Measurements from ENCODE around the gene SOAT2. TPM values are rescaled to one million over a fixed set of nuclear protein-coding genes. Genes with fewer than 3 reads are reported as not detected.

SOAT2 gene
- total and polyA plus RNA-seq, 4 donors, result 0.48 to 9.4 (median 1.3) TPM

DNA sequence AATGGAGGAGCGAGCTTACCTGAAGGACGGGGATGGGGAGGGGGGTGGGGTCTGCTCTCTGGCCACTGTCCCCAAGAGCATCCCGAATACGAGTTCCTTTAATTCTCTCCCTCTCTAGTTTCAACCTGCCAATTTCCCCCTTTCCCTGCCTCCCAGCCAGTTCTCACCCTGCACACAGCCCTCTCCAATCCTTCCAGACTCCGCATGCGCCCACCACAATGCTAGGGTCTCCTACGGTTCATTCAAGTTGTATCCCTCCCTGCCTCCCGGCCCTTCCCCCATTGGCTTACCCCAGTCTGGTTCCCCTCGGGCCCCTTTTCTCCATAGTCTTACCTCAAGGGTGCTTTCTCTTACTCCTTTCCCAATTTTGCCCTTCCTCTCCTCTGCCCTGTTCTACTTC, 6.5 kb upstream of the SOAT2 start:
- no peaks in the 10 kb centered on the region for H3K36me3 ChIP-seq (ENCODE audit: control insufficient read depth in 4 of 4, insufficient read depth in 3 of 4, low read depth in 1 of 4, low read length in 3 of 4)
- 68% methylated on average over 9 of the region's 9 CpGs for WGBS
- H3K4me3 ChIP-seq (ENCODE audit: low read depth in 1 of 3, low read length in 3 of 3), result peak overlapping the region in 1 of 3 donors; percentile 55
- H3K9me3 ChIP-seq (ENCODE audit: control insufficient read depth in 4 of 4, low read length in 3 of 4), result no peaks in the 10 kb centered on the region
- DNase-seq (ENCODE audit: low spot score), result no peak
- H3K27me3 ChIP-seq (ENCODE audit: control insufficient read depth in 4 of 4, insufficient read depth in 4 of 4, low read length in 3 of 4), result no peaks in the 10 kb centered on the region
- H3K27ac ChIP-seq (ENCODE audit: low read depth in 1 of 2, low read length in 2 of 2), result peak overlapping the region; percentile 64 to 71
- peaks cover 5 to 19% (median 11%) of the 10 kb centered on the region in 4 donors for H3K4me1 ChIP-seq (ENCODE audit: control insufficient read depth in 4 of 4, insufficient read depth in 4 of 4, low read length in 3 of 4)
- H3K9ac ChIP-seq (ENCODE audit: low read depth in 1 of 2, low read length in 2 of 2), result no peak overlapping the region
- TF ChIP-seq, protein P1, sequence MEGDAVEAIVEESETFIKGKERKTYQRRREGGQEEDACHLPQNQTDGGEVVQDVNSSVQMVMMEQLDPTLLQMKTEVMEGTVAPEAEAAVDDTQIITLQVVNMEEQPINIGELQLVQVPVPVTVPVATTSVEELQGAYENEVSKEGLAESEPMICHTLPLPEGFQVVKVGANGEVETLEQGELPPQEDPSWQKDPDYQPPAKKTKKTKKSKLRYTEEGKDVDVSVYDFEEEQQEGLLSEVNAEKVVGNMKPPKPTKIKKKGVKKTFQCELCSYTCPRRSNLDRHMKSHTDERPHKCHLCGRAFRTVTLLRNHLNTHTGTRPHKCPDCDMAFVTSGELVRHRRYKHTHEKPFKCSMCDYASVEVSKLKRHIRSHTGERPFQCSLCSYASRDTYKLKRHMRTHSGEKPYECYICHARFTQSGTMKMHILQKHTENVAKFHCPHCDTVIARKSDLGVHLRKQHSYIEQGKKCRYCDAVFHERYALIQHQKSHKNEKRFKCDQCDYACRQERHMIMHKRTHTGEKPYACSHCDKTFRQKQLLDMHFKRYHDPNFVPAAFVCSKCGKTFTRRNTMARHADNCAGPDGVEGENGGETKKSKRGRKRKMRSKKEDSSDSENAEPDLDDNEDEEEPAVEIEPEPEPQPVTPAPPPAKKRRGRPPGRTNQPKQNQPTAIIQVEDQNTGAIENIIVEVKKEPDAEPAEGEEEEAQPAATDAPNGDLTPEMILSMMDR (IDR thresholded peaks at IDR 0.05; ENCODE audit: low read depth, low read length, missing input control), result no peak
- TF ChIP-seq FOXA2 (IDR thresholded peaks at IDR 0.05) (no peak), SP1 (IDR thresholded peaks at IDR 0.05) (no peak), TAF1 (conservative IDR thresholded peaks at IDR 0.05) (no peak), HNF4G (IDR thresholded peaks at IDR 0.05) (no peak), YY1 (IDR thresholded peaks at IDR 0.05) (no peak)
- TF ChIP-seq, protein P2, sequence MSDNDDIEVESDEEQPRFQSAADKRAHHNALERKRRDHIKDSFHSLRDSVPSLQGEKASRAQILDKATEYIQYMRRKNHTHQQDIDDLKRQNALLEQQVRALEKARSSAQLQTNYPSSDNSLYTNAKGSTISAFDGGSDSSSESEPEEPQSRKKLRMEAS (IDR thresholded peaks at IDR 0.05), result no peak
- TF ChIP-seq, protein P3, sequence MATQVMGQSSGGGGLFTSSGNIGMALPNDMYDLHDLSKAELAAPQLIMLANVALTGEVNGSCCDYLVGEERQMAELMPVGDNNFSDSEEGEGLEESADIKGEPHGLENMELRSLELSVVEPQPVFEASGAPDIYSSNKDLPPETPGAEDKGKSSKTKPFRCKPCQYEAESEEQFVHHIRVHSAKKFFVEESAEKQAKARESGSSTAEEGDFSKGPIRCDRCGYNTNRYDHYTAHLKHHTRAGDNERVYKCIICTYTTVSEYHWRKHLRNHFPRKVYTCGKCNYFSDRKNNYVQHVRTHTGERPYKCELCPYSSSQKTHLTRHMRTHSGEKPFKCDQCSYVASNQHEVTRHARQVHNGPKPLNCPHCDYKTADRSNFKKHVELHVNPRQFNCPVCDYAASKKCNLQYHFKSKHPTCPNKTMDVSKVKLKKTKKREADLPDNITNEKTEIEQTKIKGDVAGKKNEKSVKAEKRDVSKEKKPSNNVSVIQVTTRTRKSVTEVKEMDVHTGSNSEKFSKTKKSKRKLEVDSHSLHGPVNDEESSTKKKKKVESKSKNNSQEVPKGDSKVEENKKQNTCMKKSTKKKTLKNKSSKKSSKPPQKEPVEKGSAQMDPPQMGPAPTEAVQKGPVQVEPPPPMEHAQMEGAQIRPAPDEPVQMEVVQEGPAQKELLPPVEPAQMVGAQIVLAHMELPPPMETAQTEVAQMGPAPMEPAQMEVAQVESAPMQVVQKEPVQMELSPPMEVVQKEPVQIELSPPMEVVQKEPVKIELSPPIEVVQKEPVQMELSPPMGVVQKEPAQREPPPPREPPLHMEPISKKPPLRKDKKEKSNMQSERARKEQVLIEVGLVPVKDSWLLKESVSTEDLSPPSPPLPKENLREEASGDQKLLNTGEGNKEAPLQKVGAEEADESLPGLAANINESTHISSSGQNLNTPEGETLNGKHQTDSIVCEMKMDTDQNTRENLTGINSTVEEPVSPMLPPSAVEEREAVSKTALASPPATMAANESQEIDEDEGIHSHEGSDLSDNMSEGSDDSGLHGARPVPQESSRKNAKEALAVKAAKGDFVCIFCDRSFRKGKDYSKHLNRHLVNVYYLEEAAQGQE (IDR thresholded peaks at IDR 0.05), result no peak
- TF ChIP-seq, protein P4, sequence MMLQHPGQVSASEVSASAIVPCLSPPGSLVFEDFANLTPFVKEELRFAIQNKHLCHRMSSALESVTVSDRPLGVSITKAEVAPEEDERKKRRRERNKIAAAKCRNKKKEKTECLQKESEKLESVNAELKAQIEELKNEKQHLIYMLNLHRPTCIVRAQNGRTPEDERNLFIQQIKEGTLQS (IDR thresholded peaks at IDR 0.05), result no peak

DNA sequence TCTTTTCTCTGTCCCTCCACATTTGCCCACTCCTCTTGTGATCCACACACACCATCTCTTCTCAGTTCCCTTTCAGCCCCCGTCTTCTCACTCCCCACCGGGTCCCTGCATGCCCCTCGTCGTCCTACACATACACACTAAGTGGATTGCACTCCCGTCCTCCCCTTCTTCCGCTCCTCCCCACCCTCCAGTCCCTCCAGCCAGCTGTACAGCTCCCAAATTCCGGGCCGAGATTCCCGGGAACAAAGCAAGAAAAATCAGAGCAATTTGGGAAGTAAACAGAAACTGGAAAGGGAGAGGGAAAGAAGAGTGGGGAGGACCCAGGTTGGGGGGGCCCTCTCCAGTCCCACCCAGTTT, 6.1 kb upstream of the SOAT2 start:
- WGBS, result 13% methylated on average over 9 of the region's 9 CpGs
- TF ChIP-seq, protein P3 (IDR thresholded peaks at IDR 0.05), result peak; percentile 87
- TF ChIP-seq, protein P1 (IDR thresholded peaks at IDR 0.05; ENCODE audit: low read depth, low read length, missing input control), result no peak
- no peaks in the 10 kb centered on the region for H3K36me3 ChIP-seq (ENCODE audit: control insufficient read depth in 4 of 4, insufficient read depth in 3 of 4, low read depth in 1 of 4, low read length in 3 of 4)
- H3K27ac ChIP-seq (ENCODE audit: low read depth in 1 of 2, low read length in 2 of 2), result peak overlapping the region; percentile 64 to 71
- no peaks in the 10 kb centered on the region for H3K9me3 ChIP-seq (ENCODE audit: control insufficient read depth in 4 of 4, low read length in 3 of 4)
- peaks cover 8 to 23% (median 14%) of the 10 kb centered on the region in 4 donors for H3K4me1 ChIP-seq (ENCODE audit: control insufficient read depth in 4 of 4, insufficient read depth in 4 of 4, low read length in 3 of 4)
- peak overlapping the region in 2 of 3 donors; percentile 41 to 55 for H3K4me3 ChIP-seq (ENCODE audit: low read depth in 1 of 3, low read length in 3 of 3)
- no peak for DNase-seq (ENCODE audit: low spot score)
- H3K27me3 ChIP-seq (ENCODE audit: control insufficient read depth in 4 of 4, insufficient read depth in 4 of 4, low read length in 3 of 4), result no peaks in the 10 kb centered on the region
- no peak overlapping the region for H3K9ac ChIP-seq (ENCODE audit: low read depth in 1 of 2, low read length in 2 of 2)
